IMR-90 (cell line): ENCODE data around the gene ZNF44. TPM values are rescaled to one million over a fixed set of nuclear protein-coding genes. Genes with fewer than 3 reads are reported as not detected.

Source experiments
- ATAC-seq: fragments of 200-7000 bp; cut with Tn5 transposase; 2 replicates; pipeline ENCODE4 v1.9.1; 2020; ENCODE audit warnings: low read depth, mild to moderate bottlenecking, moderate library complexity
- BruUV-seq: library from RNA; stranded (reverse); fragments of 400-500 nt; replicated peaks from 2 replicates; lab custom pipeline; 2021; lab: Mats Ljungman, UMichigan
- CTCF ChIA-PET: fragments of 300-600 bp; formaldehyde crosslinking; extraction: SDS; loops from one replicate; lab custom pipeline; 2021; ENCODE audit warnings: antibody characterized with exemption; lab: Yijun Ruan, JAX
- POLR2A ChIA-PET: fragments of 300-600 bp; sonication (Branson Sonifier 250); formaldehyde crosslinking; loops from one replicate; lab custom pipeline; 2022; ENCODE audit warnings: antibody characterized with exemption; ENCODE audit not compliant: unreplicated experiment; lab: Charles Lee
- DNase-seq: peaks from one replicate; pipeline ENCODE4 v3.0.0; 2013
- H2AFZ ChIP-seq: replicated peaks from 2 replicates; pipeline ENCODE3; 2013; ENCODE audit warnings: low read length, mild to moderate bottlenecking; ENCODE audit not compliant: poor library complexity
- H2AK5ac ChIP-seq: 2 replicates; pipeline ENCODE4 v1.6.1; 2013; ENCODE audit warnings: low read depth, low read length, inconsistent platforms
- H2AK9ac ChIP-seq: replicated peaks from 2 replicates; pipeline ENCODE3; 2013; ENCODE audit warnings: mild to moderate bottlenecking, low read depth, low read length, moderate library complexity; ENCODE audit not compliant: poor library complexity
- H2BK120ac ChIP-seq: 2 replicates; pipeline ENCODE4 v1.6.1; 2013; ENCODE audit warnings: low read depth, low read length, inconsistent platforms
- H2BK15ac ChIP-seq: 3 replicates; pipeline ENCODE4 v1.6.1; 2013; ENCODE audit warnings: low read depth, low read length, inconsistent platforms
- H2BK20ac ChIP-seq: 2 replicates; pipeline ENCODE4 v1.6.1; 2013; ENCODE audit warnings: low read depth, mild to moderate bottlenecking, inconsistent platforms, low read length, moderate library complexity
- H2BK5ac ChIP-seq: 2 replicates; pipeline ENCODE4 v1.6.1; 2013; ENCODE audit warnings: mild to moderate bottlenecking, low read depth, low read length, inconsistent platforms; ENCODE audit not compliant: poor library complexity, severe bottlenecking
- H3K14ac ChIP-seq: replicated peaks from 2 replicates; pipeline ENCODE4 v1.6.1; 2013; ENCODE audit warnings: low read depth, low read length, inconsistent platforms
- H3K18ac ChIP-seq: 2 replicates; pipeline ENCODE4 v1.6.1; 2013; ENCODE audit warnings: low read depth, low read length, control low read depth
- H3K23ac ChIP-seq: 2 replicates; pipeline ENCODE4 v1.6.1; 2013; ENCODE audit warnings: low read depth, low read length, inconsistent platforms
- H3K27ac ChIP-seq: 2 replicates; pipeline ENCODE4 v1.5.1; 2013; ENCODE audit warnings: mild to moderate bottlenecking, control low read depth, low read length; ENCODE audit not compliant: insufficient read depth
- H3K27me3 ChIP-seq: 2 replicates; pipeline ENCODE4 v1.6.1; 2013; ENCODE audit warnings: low read length; ENCODE audit not compliant: control insufficient read depth, insufficient read depth
- H3K36me3 ChIP-seq: 2 replicates; pipeline ENCODE4 v1.6.1; 2013; ENCODE audit warnings: low read length, mixed read lengths; ENCODE audit not compliant: control insufficient read depth, insufficient read depth
- H3K4ac ChIP-seq: 2 replicates; pipeline ENCODE4 v1.6.1; 2013; ENCODE audit warnings: low read depth, low read length, inconsistent platforms
- H3K4me1 ChIP-seq: 2 replicates; pipeline ENCODE4 v1.6.1; 2013; ENCODE audit warnings: low read length, mixed read lengths; ENCODE audit not compliant: control insufficient read depth, insufficient read depth
- H3K4me2 ChIP-seq: 2 replicates; pipeline ENCODE4 v1.6.1; 2013; ENCODE audit warnings: low read depth, mild to moderate bottlenecking, control low read depth, low read length, moderate library complexity
- H3K4me3 ChIP-seq: 2 replicates; pipeline ENCODE4 v1.5.1; 2013; ENCODE audit warnings: low read depth, mild to moderate bottlenecking, control low read depth, low read length, moderate library complexity; ENCODE audit not compliant: insufficient read depth
- H3K56ac ChIP-seq: 2 replicates; pipeline ENCODE4 v1.6.1; 2013; ENCODE audit warnings: low read length, inconsistent platforms; ENCODE audit not compliant: insufficient read depth; ENCODE audit errors: extremely low read depth
- H3K79me1 ChIP-seq, 2 experiments: 2 replicates each; pipeline ENCODE4 v1.6.1; 2013; ENCODE audit warnings: low read length in 2 of 2, inconsistent platforms in 1 of 2, low read depth in 1 of 2
- H3K9ac ChIP-seq: 2 replicates; pipeline ENCODE4 v1.6.1; 2013; ENCODE audit warnings: low read depth, low read length, control low read depth
- H3K9me1 ChIP-seq: 2 replicates; pipeline ENCODE4 v1.6.1; 2013; ENCODE audit warnings: low read length, inconsistent platforms; ENCODE audit not compliant: insufficient read depth
- H3K9me3 ChIP-seq: 2 replicates; pipeline ENCODE4 v1.6.1; 2013; ENCODE audit warnings: low read length; ENCODE audit not compliant: control insufficient read depth, insufficient read depth
- H4K20me1 ChIP-seq: 2 replicates; pipeline ENCODE4 v1.6.1; 2013; ENCODE audit warnings: low read length, inconsistent platforms; ENCODE audit not compliant: insufficient read depth
- H4K5ac ChIP-seq: 2 replicates; pipeline ENCODE4 v1.6.1; 2013; ENCODE audit warnings: mild to moderate bottlenecking, low read depth, low read length, control low read depth
- H4K8ac ChIP-seq, 2 experiments: 2 replicates each; pipeline ENCODE4 v1.6.1; 2013; ENCODE audit warnings: low read depth in 2 of 2, low read length in 2 of 2, control low read depth in 1 of 2, inconsistent platforms in 1 of 2
- H4K91ac ChIP-seq: 2 replicates; pipeline ENCODE4 v1.6.1; 2013; ENCODE audit warnings: low read depth, low read length, inconsistent platforms; ENCODE audit not compliant: insufficient read depth
- BHLHE40 ChIP-seq: fragments of 150-350 bp; IDR thresholded peaks from 2 replicates; pipeline ENCODE4 v1.6.1; 2016; ENCODE audit warnings: mild to moderate bottlenecking, low read depth, low read length
- CEBPB ChIP-seq: IDR thresholded peaks from 2 replicates; pipeline ENCODE4 v1.6.1; 2012; ENCODE audit warnings: low read depth, low read length, improper control_type of control experiment
- CHD1 ChIP-seq: IDR thresholded peaks from 2 replicates; pipeline ENCODE4 v1.6.1; 2012; ENCODE audit warnings: low read depth, low read length, improper control_type of control experiment
- FOS ChIP-seq: fragments of 150-350 bp; IDR thresholded peaks from 2 replicates; pipeline ENCODE4 v1.6.1; 2016; ENCODE audit warnings: low read depth, low read length
- MAFK ChIP-seq: IDR thresholded peaks from 2 replicates; pipeline ENCODE4 v1.6.1; 2012; ENCODE audit warnings: low read depth, low read length, improper control_type of control experiment
- MAZ ChIP-seq: IDR thresholded peaks from 2 replicates; pipeline ENCODE4 v1.6.1; 2012; ENCODE audit warnings: low read depth, mild to moderate bottlenecking, low read length, improper control_type of control experiment, moderate library complexity, borderline replicate concordance
- MXI1 ChIP-seq: IDR thresholded peaks from 2 replicates; pipeline ENCODE4 v1.6.1; 2012; ENCODE audit warnings: low read depth, mild to moderate bottlenecking, low read length, moderate library complexity, borderline replicate concordance
- NFE2L2 ChIP-seq: fragments of 150-350 bp; IDR thresholded peaks from 2 replicates; pipeline ENCODE4 v1.6.1; 2016; ENCODE audit warnings: low read depth, mild to moderate bottlenecking, low read length
- POLR2A ChIP-seq: IDR thresholded peaks from 2 replicates; pipeline ENCODE4 v1.6.1; 2012; ENCODE audit warnings: mild to moderate bottlenecking, low read depth, low read length
- RAD21 ChIP-seq: IDR thresholded peaks from 2 replicates; pipeline ENCODE4 v1.6.1; 2012; ENCODE audit warnings: low read length, improper control_type of control experiment
- RCOR1 ChIP-seq: IDR thresholded peaks from 2 replicates; pipeline ENCODE4 v1.6.1; 2012; ENCODE audit warnings: mild to moderate bottlenecking, low read length, improper control_type of control experiment; ENCODE audit not compliant: insufficient replicate concordance
- RFX5 ChIP-seq: IDR thresholded peaks from 2 replicates; pipeline ENCODE4 v1.8.0; 2012; ENCODE audit warnings: low read depth, mild to moderate bottlenecking, low read length, moderate library complexity
- SMC3 ChIP-seq: fragments of 150-350 bp; IDR thresholded peaks from 2 replicates; pipeline ENCODE4 v1.6.1; 2016; ENCODE audit warnings: low read depth, mild to moderate bottlenecking, antibody characterized with exemption, low read length, moderate library complexity
- dilution Hi-C: fragments of 300-500 bp; cut with HindIII; formaldehyde crosslinking; loops from one replicate; pipeline ENCODE4 v1.14.3; 2018; ENCODE audit warnings: low sequenced_read_pairs; ENCODE audit not compliant: unreplicated experiment
- in situ Hi-C: fragments of 300-500 bp; cut with MboI; formaldehyde crosslinking; loops from 3 replicates; pipeline ENCODE4 v1.14.3; 2019; ENCODE audit warnings: low sequenced_read_pairs, inconsistent platforms, mixed read lengths
- intact Hi-C: fragments of 100-400 bp; cut with micrococcal nuclease; formaldehyde crosslinking; loops from 2 replicates; pipeline ENCODE4 v1.10.0; 2022
- polyA plus RNA-seq, 3 experiments: library from polyadenylated mRNA; depleted of rRNA; stranded (reverse); fragments of >200 nt; gene quantifications; 2 replicates each; pipeline ENCODE4 v1.2.3, GENCODE V29; 2012; ENCODE audit warnings: low replicate concordance in 1 of 3
- total RNA-seq: library from RNA; depleted of rRNA; stranded (reverse); fragments of >200 nt; gene quantifications from 2 replicates; pipeline ENCODE4 v1.2.3, GENCODE V29; 2012
- TF ChIP-seq, protein P1 (sequence below): conservative IDR thresholded peaks from 2 replicates; pipeline ENCODE4 v1.5.1; 2012; ENCODE audit warnings: mild to moderate bottlenecking, low read depth, low read length, improper control_type of control experiment
- TF ChIP-seq, protein P2 (sequence below): fragments of 150-350 bp; IDR thresholded peaks from 2 replicates; pipeline ENCODE4 v1.6.1; 2017; ENCODE audit warnings: mild to moderate bottlenecking, antibody characterized with exemption, low read length, low read depth
- TF ChIP-seq, protein P3 (sequence below): fragments of 150-350 bp; IDR thresholded peaks from 2 replicates; pipeline ENCODE4 v1.6.1; 2016; ENCODE audit warnings: low read depth, mild to moderate bottlenecking, low read length, moderate library complexity, borderline replicate concordance

ZNF44 gene
- total and polyA plus RNA-seq, 2 of the 4 experiments (the other 2 are of a cell fraction): 3.5 to 6.6 TPM

DNA sequence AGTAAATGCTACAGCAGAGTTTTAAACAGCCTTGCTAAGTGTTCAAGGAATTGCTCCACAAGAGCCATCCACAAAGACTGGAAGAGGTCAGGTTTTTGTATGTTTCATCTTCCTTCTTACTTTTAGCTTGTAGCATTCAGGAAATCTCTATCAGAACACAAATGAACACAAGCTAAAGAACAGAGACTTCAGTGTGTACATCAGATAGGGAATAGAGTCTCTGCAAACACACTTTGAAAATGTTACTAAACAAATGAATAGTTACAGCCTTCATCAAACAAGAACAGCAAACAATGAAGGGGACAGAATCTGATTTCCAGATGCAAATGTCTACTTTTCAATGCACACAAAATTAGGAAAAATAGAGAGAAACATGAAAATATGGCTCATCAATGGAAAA lies 31.0 kb upstream of the ZNF44 start:
- Histone ChIP-seq H2BK120ac (no peak overlapping the region), H3K27ac (no peak overlapping the region), H4K91ac (no peak overlapping the region), H3K18ac (no peak overlapping the region), H3K23ac (no peak overlapping the region), H2AK5ac (no peak overlapping the region), H3K9me1 (no peaks in the 10 kb centered on the region), H3K56ac (no peak overlapping the region), H3K4me1 (no peaks in the 10 kb centered on the region), H3K79me1 (peaks cover 0 to 5% of the 10 kb centered on the region in 2 experiments; a peak in 1 of 4 replicates), H3K9me3 (peaks cover 23% of the 10 kb centered on the region), H4K20me1 (no peaks in the 10 kb centered on the region), H2AFZ (no peak overlapping the region), H2AK9ac (no peak overlapping the region), H2BK5ac (no peak overlapping the region), H3K9ac (no peak overlapping the region), H3K4me3 (no peak overlapping the region), H2BK20ac (no peak overlapping the region), H4K8ac (no peak overlapping the region), H3K36me3 (peaks cover 6% of the 10 kb centered on the region; the same call in 1 of the 2 replicates), H3K4ac (no peak overlapping the region), H4K5ac (no peak overlapping the region), H3K27me3 (no peaks in the 10 kb centered on the region), H3K14ac (no peak overlapping the region), H3K4me2 (no peak overlapping the region), H2BK15ac (no peak overlapping the region)
- no peak for ATAC-seq
- TF ChIP-seq CHD1 (no peak), MXI1 (no peak), NFE2L2 (no peak), POLR2A (no peak), CEBPB (no peak), MAZ (no peak), SMC3 (no peak), RCOR1 (no peak), FOS (no peak), RFX5 (no peak), MAFK (no peak), RAD21 (no peak), BHLHE40 (no peak)
- TF ChIP-seq, protein P1, sequence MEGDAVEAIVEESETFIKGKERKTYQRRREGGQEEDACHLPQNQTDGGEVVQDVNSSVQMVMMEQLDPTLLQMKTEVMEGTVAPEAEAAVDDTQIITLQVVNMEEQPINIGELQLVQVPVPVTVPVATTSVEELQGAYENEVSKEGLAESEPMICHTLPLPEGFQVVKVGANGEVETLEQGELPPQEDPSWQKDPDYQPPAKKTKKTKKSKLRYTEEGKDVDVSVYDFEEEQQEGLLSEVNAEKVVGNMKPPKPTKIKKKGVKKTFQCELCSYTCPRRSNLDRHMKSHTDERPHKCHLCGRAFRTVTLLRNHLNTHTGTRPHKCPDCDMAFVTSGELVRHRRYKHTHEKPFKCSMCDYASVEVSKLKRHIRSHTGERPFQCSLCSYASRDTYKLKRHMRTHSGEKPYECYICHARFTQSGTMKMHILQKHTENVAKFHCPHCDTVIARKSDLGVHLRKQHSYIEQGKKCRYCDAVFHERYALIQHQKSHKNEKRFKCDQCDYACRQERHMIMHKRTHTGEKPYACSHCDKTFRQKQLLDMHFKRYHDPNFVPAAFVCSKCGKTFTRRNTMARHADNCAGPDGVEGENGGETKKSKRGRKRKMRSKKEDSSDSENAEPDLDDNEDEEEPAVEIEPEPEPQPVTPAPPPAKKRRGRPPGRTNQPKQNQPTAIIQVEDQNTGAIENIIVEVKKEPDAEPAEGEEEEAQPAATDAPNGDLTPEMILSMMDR: no peak
- TF ChIP-seq, protein P2, sequence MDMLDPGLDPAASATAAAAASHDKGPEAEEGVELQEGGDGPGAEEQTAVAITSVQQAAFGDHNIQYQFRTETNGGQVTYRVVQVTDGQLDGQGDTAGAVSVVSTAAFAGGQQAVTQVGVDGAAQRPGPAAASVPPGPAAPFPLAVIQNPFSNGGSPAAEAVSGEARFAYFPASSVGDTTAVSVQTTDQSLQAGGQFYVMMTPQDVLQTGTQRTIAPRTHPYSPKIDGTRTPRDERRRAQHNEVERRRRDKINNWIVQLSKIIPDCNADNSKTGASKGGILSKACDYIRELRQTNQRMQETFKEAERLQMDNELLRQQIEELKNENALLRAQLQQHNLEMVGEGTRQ: no peak
- TF ChIP-seq, protein P3, sequence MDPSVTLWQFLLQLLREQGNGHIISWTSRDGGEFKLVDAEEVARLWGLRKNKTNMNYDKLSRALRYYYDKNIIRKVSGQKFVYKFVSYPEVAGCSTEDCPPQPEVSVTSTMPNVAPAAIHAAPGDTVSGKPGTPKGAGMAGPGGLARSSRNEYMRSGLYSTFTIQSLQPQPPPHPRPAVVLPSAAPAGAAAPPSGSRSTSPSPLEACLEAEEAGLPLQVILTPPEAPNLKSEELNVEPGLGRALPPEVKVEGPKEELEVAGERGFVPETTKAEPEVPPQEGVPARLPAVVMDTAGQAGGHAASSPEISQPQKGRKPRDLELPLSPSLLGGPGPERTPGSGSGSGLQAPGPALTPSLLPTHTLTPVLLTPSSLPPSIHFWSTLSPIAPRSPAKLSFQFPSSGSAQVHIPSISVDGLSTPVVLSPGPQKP: no peak
- POLR2A ChIA-PET: no interaction called here
- CTCF ChIA-PET: no interaction called here
- in situ Hi-C loops: no loop called here
- intact Hi-C loops: no loop called here
- dilution Hi-C loops: no loop called here
- no TSS peak for BruUV-seq
- no peak for DNase-seq
